H54 (cell line): Measurements from ENCODE around the gene RNU1-4.
"Not testable (repeated sequence)": the region's sequence is repeated elsewhere in the genome, so short reads cannot be mapped to it uniquely, and the experiment has no call there.

Experiments
- DNase-seq: peaks from one replicate; pipeline ENCODE4 v3.0.0; 2011; ENCODE audit warnings: low spot score, mixed read lengths; ENCODE audit not compliant: insufficient read length
- FAIRE-seq: peaks from 3 replicates; lab custom pipeline; 2011; peaks lifted over from hg19 to GRCh38; lab: Jason Lieb, UNC
- POLR2A ChIP-seq: IDR thresholded peaks from 2 replicates; pipeline ENCODE4 v1.6.1; 2011; ENCODE audit warnings: low read depth, mild to moderate bottlenecking, low read length

The RNU1-4 gene

DNA sequence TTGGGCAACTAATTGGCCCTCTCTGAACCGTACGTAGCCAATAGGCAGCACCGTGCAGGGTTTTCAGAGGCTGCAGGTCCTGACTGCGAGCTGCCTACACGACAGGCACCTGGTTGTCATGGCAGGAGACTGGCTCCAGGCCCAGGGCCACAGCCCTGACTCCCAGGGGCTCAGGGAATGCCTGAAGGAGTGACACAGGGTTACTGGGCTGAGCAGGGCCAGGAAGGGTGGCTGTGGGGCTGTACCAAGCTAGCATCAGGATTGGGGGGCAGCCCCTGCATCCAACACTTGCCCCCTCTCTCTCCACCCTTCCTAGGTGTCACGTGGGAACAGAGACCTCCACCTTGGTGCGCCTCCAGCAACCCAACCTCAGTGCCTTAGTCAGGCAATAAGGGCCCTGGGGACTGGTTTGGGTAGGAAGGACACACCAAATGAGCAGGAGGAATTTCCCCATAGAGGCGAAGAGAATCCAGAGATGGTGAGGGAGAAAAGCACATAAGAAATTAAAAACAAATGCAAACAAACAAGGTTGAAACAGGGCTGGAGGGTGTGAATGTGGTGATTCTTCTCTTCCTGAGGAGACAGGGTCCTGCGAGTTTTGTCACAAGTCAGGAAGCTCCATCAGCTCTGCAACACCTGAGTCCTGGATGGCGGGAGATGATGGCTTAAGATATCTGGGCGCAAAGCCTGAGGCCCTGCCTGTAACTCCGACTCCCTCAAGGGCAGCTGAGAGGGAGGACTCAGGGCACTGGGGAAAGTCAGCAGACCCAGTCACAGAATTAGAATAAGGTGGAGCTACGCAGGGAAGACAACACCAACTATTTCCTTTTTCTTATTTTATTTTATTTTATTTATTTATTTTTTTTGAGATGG, 19.7 kb upstream of the RNU1-4 start:
- DNase-seq, result no peak
- no peak for TF ChIP-seq POLR2A
- no peak for FAIRE-seq

DNA sequence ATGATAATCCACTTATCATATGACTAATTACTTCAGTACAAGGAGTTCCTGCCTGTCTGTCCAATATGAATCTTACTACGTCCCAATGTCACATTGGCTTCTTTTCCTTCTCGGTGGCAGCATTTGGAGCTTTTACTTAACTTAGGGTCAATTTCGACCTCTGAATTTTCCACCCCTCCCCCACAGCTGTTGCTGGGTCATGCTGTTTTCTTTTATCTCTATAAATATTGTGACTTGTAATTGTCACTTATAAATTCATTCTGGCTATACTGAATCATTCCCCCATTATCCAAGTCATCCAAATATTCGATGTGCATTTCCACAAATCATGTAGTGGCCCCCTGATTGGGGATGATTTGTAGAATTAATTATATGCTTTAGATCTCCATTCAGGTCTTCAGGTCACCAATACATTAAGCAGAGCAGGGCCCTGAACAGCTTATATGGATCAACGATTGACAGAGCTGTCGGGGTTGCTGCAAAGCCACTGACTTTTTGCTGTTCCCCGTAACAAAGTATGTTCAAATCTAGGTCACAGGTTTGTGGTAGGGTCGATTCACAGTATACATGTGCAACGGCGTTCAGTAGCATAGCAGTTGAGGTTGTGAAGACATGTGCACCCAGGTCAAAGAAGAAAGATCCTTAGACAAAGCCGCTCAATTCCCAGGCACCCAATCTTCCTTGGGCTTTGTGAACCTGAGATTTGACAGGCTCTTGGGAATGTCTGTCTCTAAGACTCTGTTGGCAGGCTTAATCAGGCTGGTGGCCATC, 18.3 kb upstream of the RNU1-4 start:
- DNase-seq (no peak), FAIRE-seq (no peak)
- no peak for TF ChIP-seq POLR2A

DNA sequence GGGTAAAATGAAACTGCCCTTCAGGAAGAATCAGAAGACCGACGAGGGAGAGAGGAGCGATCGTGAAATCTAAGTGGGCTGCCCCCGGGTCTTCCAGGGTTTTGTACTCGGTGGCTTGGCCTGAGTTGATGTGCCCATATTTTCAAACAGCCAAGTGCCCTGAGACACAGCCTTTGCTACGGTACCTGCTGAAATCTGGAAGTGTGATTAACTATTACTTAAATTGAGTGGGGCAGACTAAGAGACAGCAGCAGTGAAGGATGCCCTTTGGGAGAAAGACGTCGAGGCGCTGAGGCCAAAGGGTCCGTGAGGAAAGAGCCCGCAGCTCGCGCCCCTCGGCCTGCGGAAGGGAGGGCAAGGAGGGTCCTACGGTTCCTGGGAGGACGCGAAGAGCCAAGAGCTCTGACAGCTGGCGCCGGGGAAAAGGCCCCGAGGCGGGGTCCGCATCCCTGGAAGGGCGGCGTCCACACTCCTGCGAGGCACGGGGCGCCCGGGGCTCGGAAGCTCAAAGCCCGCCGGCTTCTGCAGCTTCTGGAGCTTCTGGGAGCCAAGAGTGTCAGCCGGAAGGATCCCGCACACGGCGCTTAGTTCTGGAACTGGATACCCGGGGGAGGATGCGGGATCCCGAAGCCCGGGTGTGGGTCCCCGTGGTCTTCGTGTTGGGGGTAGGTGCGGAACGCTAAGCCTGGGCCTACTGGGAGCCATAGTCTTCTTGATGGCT, 15.4 kb upstream of the RNU1-4 start:
- no peak for DNase-seq
- FAIRE-seq, result no peak
- no peak for TF ChIP-seq POLR2A

DNA sequence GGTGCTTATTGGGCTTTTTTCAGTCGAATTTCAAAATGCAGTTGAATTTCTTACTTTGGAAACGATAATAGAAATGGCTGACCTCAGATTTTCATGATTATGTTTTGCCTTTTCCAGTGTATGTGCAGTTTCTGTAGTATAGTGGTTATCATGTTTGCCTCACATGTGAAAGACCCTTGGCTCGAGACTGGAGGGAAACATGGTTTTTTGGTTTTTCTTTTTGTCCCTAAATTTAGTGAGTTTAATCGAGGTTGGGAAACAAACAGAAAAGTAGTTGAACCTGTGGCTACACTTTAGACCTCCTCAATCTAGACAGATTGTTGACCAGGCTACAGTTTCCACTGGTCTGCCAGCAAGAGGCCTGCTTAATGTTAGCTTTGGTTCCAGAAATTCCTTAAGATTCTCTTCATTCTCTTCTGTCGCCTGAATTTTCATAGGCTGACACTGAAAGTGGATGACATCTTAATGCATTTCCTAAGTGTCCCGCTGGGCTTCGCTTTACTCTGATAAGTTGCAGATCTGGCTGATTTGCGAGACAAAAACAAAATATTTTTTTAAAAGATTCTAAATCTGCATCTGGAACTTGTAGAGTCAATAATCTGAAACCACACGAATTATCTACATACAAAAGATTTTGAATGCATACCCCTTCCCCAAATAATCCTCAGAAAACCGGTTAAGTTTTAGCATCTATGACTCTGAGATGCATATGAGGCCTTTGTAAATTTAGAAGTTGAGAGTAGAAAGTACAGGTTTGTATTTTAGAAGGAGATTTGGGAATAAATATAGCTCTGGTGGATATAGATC, 14.7 kb upstream of the RNU1-4 start:
- DNase-seq, FAIRE-seq: not testable (repeated sequence)

DNA sequence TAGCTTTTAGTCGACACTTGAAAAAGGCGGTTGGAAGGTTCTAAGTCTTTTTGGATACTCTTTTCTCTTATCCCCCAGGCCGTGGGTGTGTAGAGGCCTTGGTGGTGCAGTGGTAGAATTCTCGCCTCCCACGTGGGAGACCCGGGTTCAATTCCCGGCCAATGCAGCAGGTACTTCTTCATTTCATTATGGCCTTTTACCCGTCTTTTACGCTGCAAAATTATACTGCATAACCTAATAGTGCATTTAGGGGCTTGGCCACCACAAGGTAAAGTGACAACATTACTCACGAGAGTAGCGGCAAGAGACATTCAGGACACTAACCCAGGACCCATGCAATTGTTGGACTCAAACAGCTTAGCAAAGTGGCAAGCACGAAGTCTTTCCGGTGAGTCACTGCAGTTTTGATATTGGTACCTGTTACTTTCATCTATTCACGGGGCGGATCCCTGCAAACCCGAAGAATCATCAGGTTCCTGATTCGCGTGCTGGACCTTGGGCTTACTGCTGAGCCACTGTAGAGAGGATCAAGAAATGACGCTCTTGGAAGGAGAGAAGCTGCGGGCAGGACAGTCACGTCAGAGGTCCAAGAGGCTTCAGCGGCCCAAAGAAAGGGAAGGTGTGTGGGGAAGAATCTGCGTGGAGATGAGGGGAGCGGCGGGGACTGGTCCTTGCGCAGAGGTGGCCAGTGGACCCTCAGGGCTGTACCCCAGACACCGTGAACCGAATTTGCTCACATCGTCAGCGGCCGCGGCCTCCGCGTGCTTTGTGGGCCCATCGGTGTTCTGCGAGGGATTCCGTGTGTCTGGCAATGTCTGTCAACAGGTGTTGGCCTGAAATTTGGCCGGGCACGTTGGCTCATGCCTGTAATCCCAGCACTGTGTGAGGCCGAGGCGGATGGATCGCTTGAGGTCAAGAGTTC, 12.9 kb upstream of the RNU1-4 start:
- TF ChIP-seq POLR2A, result no peak
- peak; percentile 60 for DNase-seq
- FAIRE-seq, result peak; percentile 89

DNA sequence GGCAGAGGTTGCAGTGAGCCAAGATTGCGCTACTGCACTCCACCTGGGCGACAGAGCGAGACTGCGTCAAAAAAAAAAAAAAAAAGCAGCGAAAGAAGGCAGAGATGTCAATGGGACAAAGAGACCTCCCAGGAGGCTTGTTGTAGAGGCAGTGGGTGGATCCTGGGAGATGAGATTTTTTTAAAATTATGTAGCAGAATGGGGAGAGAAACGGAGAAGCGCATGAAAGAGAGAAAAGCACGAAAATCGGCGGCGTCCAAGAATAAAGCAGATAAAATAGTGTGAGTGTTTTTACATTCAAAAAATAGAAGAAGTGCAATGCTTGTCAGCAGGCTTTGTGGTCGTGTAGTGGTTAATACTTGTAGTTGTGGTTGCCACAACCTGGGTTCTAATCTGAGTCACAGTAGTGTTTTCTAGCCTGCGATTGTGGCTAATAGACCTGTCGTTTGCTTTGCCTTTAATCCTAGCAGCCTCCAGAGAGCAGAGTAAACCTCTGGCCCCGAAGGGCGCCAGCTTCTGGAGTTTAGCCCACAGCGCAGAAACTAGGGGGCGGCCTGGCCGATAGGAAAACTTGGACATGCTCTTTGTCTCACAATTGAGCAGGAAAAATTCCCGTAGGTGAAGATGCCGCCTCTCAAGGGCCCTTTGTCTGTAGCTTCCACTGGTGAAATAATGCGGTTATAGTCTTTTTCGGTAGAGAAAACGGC, 11.9 kb upstream of the RNU1-4 start:
- FAIRE-seq, DNase-seq: not testable (repeated sequence)

DNA sequence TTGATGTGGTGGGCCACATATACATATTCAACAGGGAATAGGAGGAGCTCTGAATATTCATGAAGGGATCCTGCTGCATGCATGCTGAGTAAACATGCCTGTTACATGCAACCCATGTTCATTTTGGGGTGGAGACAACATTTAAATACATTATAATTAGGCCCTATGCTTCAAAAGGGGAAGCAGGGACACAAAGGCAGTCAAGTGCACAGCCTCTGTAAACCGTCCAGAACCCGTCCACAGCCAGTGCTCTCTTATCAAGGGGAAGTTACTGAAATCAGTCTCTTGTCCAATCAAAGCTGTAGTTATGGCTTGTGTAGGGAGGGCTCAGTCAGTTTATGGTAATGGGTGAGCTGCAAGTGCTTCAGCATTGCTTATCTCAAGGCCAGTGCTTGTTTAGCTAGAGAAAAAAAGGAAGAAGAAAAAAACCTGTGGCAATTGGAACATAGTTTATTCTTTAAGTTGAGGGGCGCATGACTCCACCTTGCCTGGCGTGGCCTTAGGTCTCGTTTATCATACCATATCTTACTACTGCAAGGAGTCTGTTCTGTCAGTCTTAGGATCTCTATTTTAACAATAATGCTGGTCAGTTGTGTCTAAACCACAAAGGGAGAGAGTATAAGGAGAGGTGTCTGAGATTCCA, 7.9 kb upstream of the RNU1-4 start:
- DNase-seq, FAIRE-seq: not testable (repeated sequence)

DNA sequence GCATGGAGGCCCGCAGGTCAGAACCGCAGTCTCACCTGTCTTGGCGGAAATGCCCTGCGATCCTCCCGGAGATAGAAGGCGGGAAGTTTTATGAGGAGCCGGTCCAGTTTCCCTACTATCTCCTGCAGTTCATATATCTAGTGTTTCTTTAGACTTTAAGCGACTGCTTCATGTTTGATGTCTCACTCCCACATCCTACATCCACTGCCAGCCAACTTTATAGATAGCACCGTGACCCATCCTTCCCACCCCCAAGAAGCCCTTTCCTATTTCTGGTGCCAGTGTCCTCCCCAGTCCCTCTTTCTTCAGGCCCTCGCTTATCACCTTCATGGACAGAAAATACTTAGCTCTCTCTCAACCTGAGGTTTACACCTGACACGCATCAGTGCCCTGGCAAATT, 914 bp downstream of the RNU1-4 start:
- DNase-seq, FAIRE-seq: not testable (repeated sequence)

DNA sequence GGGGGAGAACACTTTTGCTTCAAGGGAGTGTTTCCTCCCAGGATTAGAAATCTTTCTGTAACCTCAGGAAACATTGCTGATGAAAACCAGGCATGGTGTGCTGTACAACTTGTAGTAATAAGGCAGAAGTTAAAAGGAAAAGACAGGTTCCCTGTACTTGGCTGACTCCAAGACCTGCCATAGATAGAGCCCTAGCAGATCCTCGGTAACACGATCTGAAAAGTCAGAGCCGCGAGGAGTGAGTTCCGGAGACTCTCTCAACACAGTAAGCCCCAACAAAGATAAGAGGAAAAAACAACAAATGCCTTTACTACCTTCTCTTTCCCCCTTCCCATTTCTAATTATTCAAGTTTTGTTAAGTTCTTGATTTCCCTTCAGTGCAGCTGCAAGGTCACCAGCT, 7.3 kb downstream of the RNU1-4 start:
- DNase-seq, FAIRE-seq: not testable (repeated sequence)

DNA sequence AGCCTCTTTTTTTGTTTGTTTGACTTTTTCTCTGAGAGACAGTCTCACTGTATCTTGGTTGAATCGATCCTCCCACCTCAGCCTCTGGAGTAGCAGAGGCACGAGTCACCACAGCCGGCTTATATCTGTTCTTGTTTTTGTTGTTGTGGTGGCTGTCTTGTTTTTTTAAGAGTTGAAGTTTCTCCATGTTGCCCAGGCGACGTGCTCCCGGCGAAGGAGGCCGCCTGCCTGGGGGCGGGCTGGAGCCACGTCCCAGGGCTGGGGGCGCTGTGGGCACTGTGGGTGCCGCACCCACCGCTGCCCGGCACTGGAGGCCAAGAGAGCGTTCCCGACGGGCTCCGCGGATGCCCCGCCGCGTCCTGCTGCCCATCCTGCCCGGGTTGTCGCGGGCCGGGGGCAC, 8.4 kb downstream of the RNU1-4 start:
- FAIRE-seq, DNase-seq: not testable (repeated sequence)

DNA sequence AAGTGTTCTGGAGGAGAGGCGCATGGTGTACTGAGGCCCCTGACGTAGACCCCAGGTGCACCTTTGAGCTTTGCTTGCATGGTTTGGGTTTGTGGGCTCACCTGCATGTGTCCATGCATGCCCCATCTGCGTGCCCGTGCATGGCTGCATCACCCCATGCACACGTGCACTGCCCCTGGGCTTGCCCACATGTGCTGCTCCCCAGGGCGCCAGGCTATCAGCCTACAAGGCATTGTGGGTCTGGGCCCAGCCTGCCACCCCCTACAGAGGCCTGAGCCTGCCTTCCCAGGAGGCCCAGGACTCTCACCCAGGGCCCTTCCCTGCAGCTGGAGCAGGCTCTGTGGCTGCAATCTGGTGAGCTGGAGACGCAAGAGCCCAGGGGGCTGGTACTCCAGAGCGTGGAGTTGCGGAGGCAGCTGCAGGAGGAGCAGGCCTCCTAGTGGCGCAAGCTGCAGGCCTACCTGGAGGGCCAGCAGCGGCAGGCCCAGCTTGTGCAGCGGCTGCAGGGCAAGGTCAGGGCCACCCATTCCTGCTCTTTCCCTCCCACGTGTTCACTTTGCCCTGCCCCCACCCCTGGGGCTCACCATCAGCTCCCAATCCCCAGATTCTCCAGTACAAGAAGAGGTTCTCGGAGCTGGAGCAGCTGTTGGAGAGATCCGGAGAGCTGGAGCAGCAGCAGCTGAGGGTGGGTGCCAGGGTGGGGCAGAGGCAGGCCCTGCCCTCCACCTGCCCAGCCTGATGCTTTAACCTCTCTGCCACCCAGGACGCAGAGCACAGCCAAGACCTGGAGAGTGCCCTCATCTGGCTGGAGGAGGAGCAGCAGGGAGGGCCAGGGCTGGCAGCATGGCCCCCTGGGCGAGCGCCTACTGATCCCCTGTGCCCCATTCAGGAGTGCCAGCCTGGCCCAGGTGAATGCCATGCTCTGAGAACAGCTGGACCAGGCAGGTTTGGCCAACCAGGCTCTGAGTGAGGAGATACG, 9.9 kb downstream of the RNU1-4 start:
- FAIRE-seq, result peak; percentile 70
- DNase-seq, result not testable (repeated sequence)

DNA sequence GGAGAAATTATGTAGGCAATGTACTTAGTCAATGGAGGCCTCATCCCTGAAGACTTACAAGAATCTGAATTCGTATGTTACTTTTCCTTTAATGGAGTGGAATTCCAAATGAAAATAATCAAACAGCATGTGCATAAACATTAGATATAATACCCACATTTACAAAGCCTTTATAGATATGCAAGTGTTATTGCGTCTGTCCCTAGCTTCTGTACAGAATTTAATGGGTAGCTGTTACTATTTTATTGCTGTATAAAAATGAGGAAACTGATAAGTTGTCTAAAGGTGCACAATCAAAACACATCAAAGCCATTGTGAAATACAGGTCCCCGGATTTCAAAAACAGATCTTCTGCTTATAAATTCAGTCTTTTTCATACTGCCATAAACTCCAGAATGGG, 12.5 kb downstream of the RNU1-4 start:
- not testable (repeated sequence) for FAIRE-seq, DNase-seq

DNA sequence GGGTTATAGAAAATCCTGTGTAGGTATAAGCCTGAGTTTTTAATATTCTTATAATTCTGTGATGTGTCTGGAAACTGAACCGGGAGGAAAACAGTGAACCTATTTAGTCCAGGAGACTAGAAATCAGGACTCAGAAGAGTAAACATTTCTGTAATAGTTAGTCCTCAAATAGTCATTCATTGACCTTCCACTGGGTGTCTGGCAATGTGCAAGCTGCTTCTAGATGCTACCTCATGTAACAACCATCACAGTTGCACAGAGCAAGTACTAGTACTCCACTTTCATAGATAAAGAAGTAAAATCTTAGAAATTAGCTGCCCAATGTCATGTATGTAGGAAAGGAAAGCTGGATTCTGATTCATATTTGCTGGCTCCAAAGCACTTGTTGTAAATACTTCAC, 15.1 kb downstream of the RNU1-4 start:
- not testable (repeated sequence) for FAIRE-seq, DNase-seq

DNA sequence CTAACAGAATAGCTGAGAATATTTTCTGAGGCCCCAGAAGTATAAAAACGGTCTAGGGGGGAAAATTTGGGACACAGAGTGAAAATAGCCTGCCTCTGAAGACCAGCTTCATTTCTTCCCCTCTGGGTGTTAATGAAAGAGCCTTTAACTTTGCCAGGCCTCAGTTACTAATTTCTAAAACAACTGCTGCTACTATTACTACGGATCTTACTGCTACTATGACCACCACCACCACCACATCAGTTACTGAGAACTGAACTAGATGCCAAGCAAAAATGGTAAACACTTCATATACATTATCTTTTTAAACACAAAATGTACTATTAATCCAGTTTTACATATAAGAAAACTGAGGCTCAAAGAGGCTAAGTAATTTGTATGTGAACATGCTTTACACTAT, 15.6 kb downstream of the RNU1-4 start:
- not testable (repeated sequence) for FAIRE-seq, DNase-seq

DNA sequence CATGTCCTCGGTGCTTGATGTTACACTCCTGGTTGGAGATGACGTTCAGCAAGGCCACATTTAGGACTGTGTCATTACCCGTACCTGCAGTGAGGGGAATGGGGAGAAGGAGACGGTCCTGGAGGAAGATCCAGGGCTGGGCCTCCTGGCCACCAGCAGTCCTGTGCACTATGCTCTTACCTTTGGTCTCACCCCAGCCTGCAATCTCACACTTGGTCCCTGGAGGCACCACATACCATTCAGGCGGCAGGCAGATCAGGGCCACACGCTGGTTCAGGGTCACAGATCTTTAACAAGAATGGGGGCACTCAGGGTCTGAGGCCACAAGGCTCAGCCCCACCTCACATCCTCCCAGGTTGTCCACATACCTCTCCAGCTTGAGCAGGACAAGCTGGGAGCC, 17.3 kb downstream of the RNU1-4 start:
- not testable (repeated sequence) for DNase-seq, FAIRE-seq

DNA sequence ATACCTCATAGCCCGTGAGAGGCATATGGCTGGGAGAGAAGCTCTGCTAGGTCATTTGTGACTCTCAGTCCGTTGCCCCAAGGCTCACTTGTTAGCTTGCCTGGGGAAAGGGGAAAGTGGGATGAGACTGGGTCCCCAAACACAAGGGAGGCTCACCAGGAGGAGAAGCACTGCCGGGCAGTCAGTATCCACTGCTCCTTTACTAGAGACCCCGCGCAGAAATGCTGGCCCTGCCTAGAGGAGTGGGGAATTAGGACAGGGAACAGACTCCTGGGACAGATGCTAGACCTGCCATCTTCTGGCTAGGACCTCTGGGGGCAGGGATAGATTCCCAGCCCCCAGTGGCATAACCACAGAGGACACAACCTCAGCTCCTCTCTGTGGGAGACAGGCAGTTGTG, 17.7 kb downstream of the RNU1-4 start:
- FAIRE-seq, DNase-seq: not testable (repeated sequence)
